ENCODE results near the gene ZCCHC17.

- TF ChIP-seq CTCF (conservative IDR thresholded peaks at IDR 0.05; ENCODE audit: low read length): no peak
- no peak for TF ChIP-seq EZH2phosphoT487 (IDR thresholded peaks at IDR 0.05; ENCODE audit: borderline replicate concordance)
These were observed 110.3 kb downstream of the ZCCHC17 start for GRCh38 chr1:31407029-31407626.

Data from Loucy (cell line).